Stimulated activated CD8-positive, alpha-beta memory T cell treated with anti-CD3 and anti-CD28 coated beads, Interleukin-4, amount 100 ng/mL, for 1 hour (primary cell): ENCODE data around the gene ZBTB32.
A peak's percentile ranks its signal among the peaks of the same experiment; 100 is the strongest.
"Not testable (repeated sequence)": the region's sequence is repeated elsewhere in the genome, so short reads cannot be mapped to it uniquely, and the experiment has no call there.

Experiments
- DNase-seq, 2 donors: peaks; one replicate each; pipeline ENCODE4 v3.0.0-alpha.2; 2020; ENCODE audit warnings: low read depth in 2 of 2, low spot score in 1 of 2

Gene ZBTB32

GRCh38 chr19:35704218-35704617 lies at the start of gene ZBTB32:
ZBTB32 (plus strand) TSS chr19:35704558; CDS start chr19:35714627, 10,069 bp downstream.
- no peak for DNase-seq

- DNase-seq, result not testable (repeated sequence)
Measured at GRCh38 chr19:35654828-35655227, 49.5 kb upstream of the ZBTB32 start.

GRCh38 chr19:35655600-35655999 lies 48.8 kb upstream of the ZBTB32 start:
- no peak for DNase-seq

- DNase-seq, result no peak
Measured at GRCh38 chr19:35656700-35657099, 47.7 kb upstream of the ZBTB32 start.

GRCh38 chr19:35657904-35658700 lies 46.3 kb upstream of the ZBTB32 start:
- DNase-seq, result no peak

- DNase-seq, result no peak
Measured at GRCh38 chr19:35661995-35662340, 42.4 kb upstream of the ZBTB32 start.

GRCh38 chr19:35663981-35664380 lies 40.4 kb upstream of the ZBTB32 start:
- no peak for DNase-seq

- DNase-seq, result no peak
Measured at GRCh38 chr19:35665157-35665556, 39.2 kb upstream of the ZBTB32 start.

- no peak for DNase-seq
Measured at GRCh38 chr19:35665604-35666003, 38.8 kb upstream of the ZBTB32 start.

GRCh38 chr19:35666251-35666913 lies 38.0 kb upstream of the ZBTB32 start, which contains the start of gene UPK1A:
UPK1A (plus strand) TSS chr19:35666517; CDS start chr19:35666813, 296 bp downstream.
- DNase-seq, result no peak

GRCh38 chr19:35669566-35669965 lies 34.8 kb upstream of the ZBTB32 start:
- DNase-seq, result no peak

GRCh38 chr19:35669974-35670373 lies 34.4 kb upstream of the ZBTB32 start:
- no peak for DNase-seq

GRCh38 chr19:35670686-35671085 lies 33.7 kb upstream of the ZBTB32 start:
- no peak for DNase-seq

GRCh38 chr19:35671818-35672217 lies 32.5 kb upstream of the ZBTB32 start:
- no peak for DNase-seq

GRCh38 chr19:35673121-35673804 lies 31.1 kb upstream of the ZBTB32 start:
- DNase-seq, result peak in 1 of 2 donors; percentile 10

- no peak for DNase-seq
Measured at GRCh38 chr19:35675589-35676140, 28.7 kb upstream of the ZBTB32 start.

GRCh38 chr19:35689836-35690235 lies 14.5 kb upstream of the ZBTB32 start:
- no peak for DNase-seq

- DNase-seq, result not testable (repeated sequence)
Measured at GRCh38 chr19:35691106-35691505, 13.3 kb upstream of the ZBTB32 start.

GRCh38 chr19:35692010-35692409 lies 12.3 kb upstream of the ZBTB32 start:
- no peak for DNase-seq

GRCh38 chr19:35693422-35693821 lies 10.9 kb upstream of the ZBTB32 start:
- no peak for DNase-seq

- peak; percentile 78 to 82 for DNase-seq
Measured at GRCh38 chr19:35693835-35694599, 10.3 kb upstream of the ZBTB32 start.
